Measurements from ENCODE around the gene HIPK3. TPM values are rescaled to one million over a fixed set of nuclear protein-coding genes. Genes with fewer than 3 reads are reported as not detected.

The HIPK3 gene
- total and polyA plus RNA-seq, 10 of the 15 experiments (the other 5 are each of a cell fraction or from before 2014, with no cell fraction given), result 3.4 to 26.5 (median 13.6) TPM

- H3K79me2 ChIP-seq (ENCODE audit: control insufficient read depth, insufficient read depth, low read length), result peaks cover 13% of the 10 kb centered on the region
- H3K9ac ChIP-seq (ENCODE audit: control insufficient read depth, insufficient read depth, low read length), result no peak overlapping the region
- CTCF ChIA-PET, result no interaction called here
- TF ChIP-seq EZH2 (IDR thresholded peaks at IDR 0.05; ENCODE audit: borderline replicate concordance, control insufficient read depth, low read depth, low read length) (no peak), ESRRA (IDR thresholded peaks at IDR 0.05; ENCODE audit: low read length) (no peak), PBX3 (IDR thresholded peaks at IDR 0.05; ENCODE audit: insufficient replicate concordance, low read depth, low read length) (no peak), SP1 (IDR thresholded peaks at IDR 0.05; ENCODE audit: low read depth, low read length) (no peak), RUNX3 (IDR thresholded peaks at IDR 0.05; ENCODE audit: low read length) (0 out of 2 replicates have a peak, but pooled peaks have one; percentile 10), NR2C1 (IDR thresholded peaks at IDR 0.05) (no peak)
- in situ Hi-C loops (cut with MboI) (no loop called here), intact Hi-C loops (cut with micrococcal nuclease; ENCODE audit: unreplicated experiment) (no loop called here)
- RAD21 ChIA-PET (ENCODE audit: unreplicated experiment), result no interaction called here
- no peak overlapping the region for H3K4me3 ChIP-seq
- 98% methylated on average over 9 of the region's 9 CpGs for WGBS (ENCODE audit: insufficient coverage, insufficient replicate concordance, low lambda C conversion rate, missing lambda C conversion rate)
- H3K9me3 ChIP-seq (replicated peaks; ENCODE audit: control insufficient read depth, insufficient read depth, low read length), result no peaks in the 10 kb centered on the region; the same call in 2 of the 3 replicates
- POLR2A ChIA-PET, result no interaction called here
- H3K36me3 ChIP-seq (ENCODE audit: control insufficient read depth in 2 of 2, insufficient read depth in 2 of 2, low read length in 1 of 2), result no peaks in the 10 kb centered on the region; a peak in 1 of 4 replicates
- BruUV-seq (replicated peaks), result no TSS peak
- FAIRE-seq (peak; percentile 23), DNase-seq (ENCODE audit: low read depth, low spot score) (no peak), ATAC-seq (no peak)
- H2AFZ ChIP-seq (ENCODE audit: control insufficient read depth, low read depth, low read length), result no peak overlapping the region
- H3K4me2 ChIP-seq (ENCODE audit: control insufficient read depth, insufficient read depth), result no peak overlapping the region
- no peak overlapping the region for H3K27ac ChIP-seq (ENCODE audit: control insufficient read depth, insufficient read depth)
- peaks cover 3% of the 10 kb centered on the region; the same call in 1 of the 2 replicates for H3K4me1 ChIP-seq (ENCODE audit: control insufficient read depth, insufficient read depth, low read length)
- H3K27me3 ChIP-seq (replicated peaks in 1 of 2; ENCODE audit: control insufficient read depth in 2 of 2, insufficient read depth in 2 of 2, low read length in 1 of 2), result no peaks in the 10 kb centered on the region
- H4K20me1 ChIP-seq (ENCODE audit: control insufficient read depth, insufficient read depth), result no peaks in the 10 kb centered on the region
- SMC1A ChIA-PET (ENCODE audit: uncharacterized antibody, unreplicated experiment), result interaction anchor here (0.7 to 1.2 kb wide), 2 partner anchors 10 to 13 kb away, joined by 3 read pairs; no protein-coding TSS in a partner anchor
These were observed 53.7 kb downstream of the HIPK3 start for GRCh38 chr11:33310720-33311500.
